ENCODE results near the gene REV3L.

Gene REV3L

GRCh38 chr6:111423960-111424846, 58.8 kb downstream of the REV3L start:
- ATAC-seq = no peak

- ATAC-seq = peak in 1 of 2 donors; percentile 21
These were observed 59.9 kb downstream of the REV3L start for GRCh38 chr6:111423055-111423633.

GRCh38 chr6:111418971-111419693, 63.9 kb downstream of the REV3L start:
- no peak for ATAC-seq

- no peak for ATAC-seq
These were observed 65.1 kb downstream of the REV3L start for GRCh38 chr6:111417946-111418345.

GRCh38 chr6:111417181-111417585, 65.8 kb downstream of the REV3L start:
- ATAC-seq = no peak

GRCh38 chr6:111416529-111416928, 66.5 kb downstream of the REV3L start:
- no peak for ATAC-seq

- no peak for ATAC-seq
These were observed 68.6 kb downstream of the REV3L start for GRCh38 chr6:111414373-111414772.

GRCh38 chr6:111411978-111412566, 70.9 kb downstream of the REV3L start:
- no peak for ATAC-seq

GRCh38 chr6:111411046-111411445, 72.0 kb downstream of the REV3L start:
- ATAC-seq = no peak

GRCh38 chr6:111410371-111410770, 72.6 kb downstream of the REV3L start:
- ATAC-seq = no peak

- ATAC-seq = peak; percentile 33 to 48
These were observed 73.6 kb downstream of the REV3L start for GRCh38 chr6:111409430-111409829.

GRCh38 chr6:111407686-111408085, 75.3 kb downstream of the REV3L start:
- ATAC-seq = no peak

GRCh38 chr6:111406200-111406721, 76.8 kb downstream of the REV3L start:
- peak; percentile 85 to 92 for ATAC-seq

GRCh38 chr6:111403388-111403787, 79.6 kb downstream of the REV3L start:
- ATAC-seq = no peak

- ATAC-seq = peak; percentile 25 to 75
These were observed 83.4 kb downstream of the REV3L start for GRCh38 chr6:111399626-111400025.

GRCh38 chr6:111388681-111389080, 94.3 kb downstream of the REV3L start:
- ATAC-seq = no peak

- no peak for ATAC-seq
These were observed 100.3 kb downstream of the REV3L start for GRCh38 chr6:111382476-111383294.

- no peak for ATAC-seq
These were observed 101.3 kb downstream of the REV3L start for GRCh38 chr6:111381728-111382127.

GRCh38 chr6:111381123-111381522, 101.9 kb downstream of the REV3L start:
- ATAC-seq = peak in 1 of 2 donors; percentile 41

GRCh38 chr6:111379831-111380230, 103.2 kb downstream of the REV3L start:
- ATAC-seq = no peak

- peak in 1 of 2 donors; percentile 36 for ATAC-seq
These were observed 103.7 kb downstream of the REV3L start for GRCh38 chr6:111379302-111379701.

GRCh38 chr6:111377558-111378120, 105.4 kb downstream of the REV3L start:
- no peak for ATAC-seq

All from activated CD4-positive, CD25-positive, alpha-beta regulatory T cell treated with anti-CD3 and anti-CD28 coated beads, Interleukin-2, amount 50 U/mL, for 24 hours (primary cell).